A549 (cell line): ENCODE results near the gene PPTC7.

Source experiments
- NPAS2 ChIP-seq: fragments of 250-450 bp; sonication (Bioruptor Pico); IDR thresholded peaks from 2 replicates; pipeline ENCODE4 v1.8.0; 2022; ENCODE audit warnings: mild to moderate bottlenecking, moderate library complexity, borderline replicate concordance
- PHF8 ChIP-seq: fragments of 200-600 bp; sonication (generic); IDR thresholded peaks from 2 replicates; pipeline ENCODE4 v1.6.1; 2016; ENCODE audit warnings: low read depth, mild to moderate bottlenecking, antibody characterized with exemption, moderate library complexity, borderline replicate concordance
- RAD21 ChIP-seq, 2 experiments: fragments of >200 bp in 1 of 2; sonication (Bioruptor Twin) in 1 of 2; formaldehyde crosslinking in 1 of 2; IDR thresholded peaks in 1 of 2; conservative IDR thresholded peaks in 1 of 2; 2 replicates in 1 of 2; 3 replicates in 1 of 2; pipeline ENCODE4 v1.6.1; 2012 to 2018; ENCODE audit warnings: inconsistent platforms in 1 of 2
- RCOR1 ChIP-seq: fragments of 150-350 bp; IDR thresholded peaks from 2 replicates; pipeline ENCODE4 v1.6.1; 2014; ENCODE audit warnings: antibody characterized with exemption, low read length, low read depth
- REST ChIP-seq: fragments of 200-600 bp; sonication (generic); IDR thresholded peaks from 2 replicates; pipeline ENCODE4 v1.6.1; 2016; ENCODE audit warnings: antibody characterized with exemption, mild to moderate bottlenecking, moderate library complexity
- TF ChIP-seq, protein P1 (sequence below): fragments of >200 bp; sonication (Bioruptor Twin); formaldehyde crosslinking; IDR thresholded peaks from 3 replicates; pipeline ENCODE4 v1.5.1; 2016
- TF ChIP-seq, protein P2 (sequence below): fragments of 450-650 bp; IDR thresholded peaks from 2 replicates; pipeline ENCODE4 v1.6.1; 2014; ENCODE audit warnings: antibody characterized with exemption

DNA sequence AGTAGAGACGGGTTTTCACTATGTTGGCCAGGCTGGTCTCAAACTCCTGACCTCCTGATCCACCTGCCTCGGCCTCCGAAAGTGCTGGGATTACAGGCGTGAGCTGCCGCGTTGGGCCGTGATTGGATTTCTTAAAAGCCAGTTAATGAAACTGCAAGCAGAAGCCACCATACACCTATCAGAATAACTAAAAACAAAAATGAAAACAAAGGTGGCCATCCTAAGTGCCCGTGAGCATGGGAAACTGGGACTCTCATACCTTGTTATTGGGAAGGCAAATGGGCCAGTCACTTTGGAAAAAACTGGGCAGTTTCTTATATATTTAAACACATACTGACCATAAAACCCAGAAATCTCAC, 23.1 kb upstream of the PPTC7 start:
- TF ChIP-seq, protein P1, sequence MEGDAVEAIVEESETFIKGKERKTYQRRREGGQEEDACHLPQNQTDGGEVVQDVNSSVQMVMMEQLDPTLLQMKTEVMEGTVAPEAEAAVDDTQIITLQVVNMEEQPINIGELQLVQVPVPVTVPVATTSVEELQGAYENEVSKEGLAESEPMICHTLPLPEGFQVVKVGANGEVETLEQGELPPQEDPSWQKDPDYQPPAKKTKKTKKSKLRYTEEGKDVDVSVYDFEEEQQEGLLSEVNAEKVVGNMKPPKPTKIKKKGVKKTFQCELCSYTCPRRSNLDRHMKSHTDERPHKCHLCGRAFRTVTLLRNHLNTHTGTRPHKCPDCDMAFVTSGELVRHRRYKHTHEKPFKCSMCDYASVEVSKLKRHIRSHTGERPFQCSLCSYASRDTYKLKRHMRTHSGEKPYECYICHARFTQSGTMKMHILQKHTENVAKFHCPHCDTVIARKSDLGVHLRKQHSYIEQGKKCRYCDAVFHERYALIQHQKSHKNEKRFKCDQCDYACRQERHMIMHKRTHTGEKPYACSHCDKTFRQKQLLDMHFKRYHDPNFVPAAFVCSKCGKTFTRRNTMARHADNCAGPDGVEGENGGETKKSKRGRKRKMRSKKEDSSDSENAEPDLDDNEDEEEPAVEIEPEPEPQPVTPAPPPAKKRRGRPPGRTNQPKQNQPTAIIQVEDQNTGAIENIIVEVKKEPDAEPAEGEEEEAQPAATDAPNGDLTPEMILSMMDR = no peak
- no peak for TF ChIP-seq RCOR1
- TF ChIP-seq RAD21 (conservative IDR thresholded peaks at IDR 0.05 in 1 of 2, IDR thresholded peaks at IDR 0.05 in 1 of 2) = no peak
- TF ChIP-seq REST = no peak
- no peak for TF ChIP-seq PHF8
- no peak for TF ChIP-seq NPAS2 (CRISPR knock-in tag)
- TF ChIP-seq, protein P2, sequence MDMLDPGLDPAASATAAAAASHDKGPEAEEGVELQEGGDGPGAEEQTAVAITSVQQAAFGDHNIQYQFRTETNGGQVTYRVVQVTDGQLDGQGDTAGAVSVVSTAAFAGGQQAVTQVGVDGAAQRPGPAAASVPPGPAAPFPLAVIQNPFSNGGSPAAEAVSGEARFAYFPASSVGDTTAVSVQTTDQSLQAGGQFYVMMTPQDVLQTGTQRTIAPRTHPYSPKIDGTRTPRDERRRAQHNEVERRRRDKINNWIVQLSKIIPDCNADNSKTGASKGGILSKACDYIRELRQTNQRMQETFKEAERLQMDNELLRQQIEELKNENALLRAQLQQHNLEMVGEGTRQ = no peak
